SK-N-SH treated with all-trans-retinoic acid at 6 μM for 48 hours (cell line): ENCODE data around the gene C3orf49.

Source experiments
- ARNTL ChIP-seq: fragments of 450-650 bp; formaldehyde crosslinking; IDR thresholded peaks from 2 replicates; pipeline ENCODE4 v1.5.0; 2020; ENCODE audit warnings: low read depth, mild to moderate bottlenecking, moderate library complexity, borderline replicate concordance
- BACH2 ChIP-seq: fragments of 250-450 bp; sonication (Bioruptor Pico); IDR thresholded peaks from 2 replicates; pipeline ENCODE4 v1.9.0; 2021; ENCODE audit warnings: mild to moderate bottlenecking, borderline replicate concordance
- ESRRG ChIP-seq: fragments of 250-450 bp; sonication (Bioruptor Pico); IDR thresholded peaks from 2 replicates; pipeline ENCODE4 v1.6.1; 2021; ENCODE audit warnings: mild to moderate bottlenecking
- OSR1 ChIP-seq: fragments of 250-450 bp; sonication (Bioruptor Pico); IDR thresholded peaks from 2 replicates; pipeline ENCODE4 v1.8.0; 2022; ENCODE audit warnings: moderate library complexity, mild to moderate bottlenecking, inconsistent platforms
- RARB ChIP-seq: fragments of 250-450 bp; sonication (Bioruptor Pico); IDR thresholded peaks from 2 replicates; pipeline ENCODE4 v1.8.0; 2021; ENCODE audit warnings: mild to moderate bottlenecking, moderate library complexity
- TCF4 ChIP-seq: fragments of 250-450 bp; sonication (Bioruptor Pico); IDR thresholded peaks from 2 replicates; pipeline ENCODE4 v1.8.0; 2021; ENCODE audit warnings: mild to moderate bottlenecking, moderate library complexity, borderline replicate concordance
- TOX ChIP-seq: fragments of 250-450 bp; sonication (Bioruptor Pico); IDR thresholded peaks from 2 replicates; pipeline ENCODE4 v1.8.0; 2021; ENCODE audit warnings: mild to moderate bottlenecking, moderate library complexity, borderline replicate concordance
- ZFP3 ChIP-seq: fragments of 250-450 bp; sonication (Bioruptor Pico); IDR thresholded peaks from 2 replicates; pipeline ENCODE4 v1.5.0; 2020; ENCODE audit warnings: mild to moderate bottlenecking, moderate library complexity
- ZNF565 ChIP-seq: fragments of 450-650 bp; formaldehyde crosslinking; conservative IDR thresholded peaks from 2 replicates; pipeline ENCODE4 v1.5.0; 2020; ENCODE audit warnings: low read depth, mild to moderate bottlenecking, moderate library complexity
- ZNF70 ChIP-seq: fragments of 450-650 bp; formaldehyde crosslinking; IDR thresholded peaks from 2 replicates; pipeline ENCODE4 v1.5.0; 2020; ENCODE audit warnings: mild to moderate bottlenecking, moderate library complexity
- TF ChIP-seq, protein P1 (sequence below): fragments of 250-450 bp; sonication (Bioruptor Pico); IDR thresholded peaks from 2 replicates; pipeline ENCODE4 v1.5.1; 2020; ENCODE audit warnings: low read depth, mild to moderate bottlenecking, moderate library complexity
- TF ChIP-seq, protein P2 (sequence below): fragments of 250-450 bp; sonication (Bioruptor Pico); IDR thresholded peaks from 2 replicates; pipeline ENCODE4 v1.5.1; 2021; ENCODE audit warnings: mild to moderate bottlenecking, moderate library complexity
- TF ChIP-seq, protein P3 (sequence below): fragments of 250-450 bp; sonication (Bioruptor Pico); IDR thresholded peaks from 2 replicates; pipeline ENCODE4 v1.8.0; 2020; ENCODE audit warnings: mild to moderate bottlenecking, moderate library complexity, borderline replicate concordance
- TF ChIP-seq, protein P4 (sequence below): fragments of 250-450 bp; sonication (Bioruptor Pico); IDR thresholded peaks from 2 replicates; pipeline ENCODE4 v1.5.0; 2020; ENCODE audit warnings: mild to moderate bottlenecking, moderate library complexity

DNA sequence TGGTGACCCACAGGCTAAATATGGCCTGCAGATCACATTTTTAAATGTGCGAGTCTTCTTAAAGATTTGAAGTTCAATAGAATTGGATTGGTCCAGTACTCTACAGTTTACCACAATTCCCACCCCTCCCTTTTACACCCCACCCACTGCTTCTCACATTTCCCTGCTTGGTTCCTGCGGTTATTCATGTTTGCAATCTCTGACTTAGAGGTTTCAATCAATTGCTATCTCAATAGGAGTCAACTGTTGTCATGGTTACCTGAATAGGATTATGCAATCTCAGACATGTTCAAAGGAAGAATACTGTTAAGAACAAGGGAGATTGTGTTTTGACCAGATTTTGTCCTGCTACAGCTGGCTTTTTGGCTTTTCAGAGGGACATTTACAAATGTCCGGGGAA lies 4.9 kb upstream of the C3orf49 start:
- TF ChIP-seq, protein P1, sequence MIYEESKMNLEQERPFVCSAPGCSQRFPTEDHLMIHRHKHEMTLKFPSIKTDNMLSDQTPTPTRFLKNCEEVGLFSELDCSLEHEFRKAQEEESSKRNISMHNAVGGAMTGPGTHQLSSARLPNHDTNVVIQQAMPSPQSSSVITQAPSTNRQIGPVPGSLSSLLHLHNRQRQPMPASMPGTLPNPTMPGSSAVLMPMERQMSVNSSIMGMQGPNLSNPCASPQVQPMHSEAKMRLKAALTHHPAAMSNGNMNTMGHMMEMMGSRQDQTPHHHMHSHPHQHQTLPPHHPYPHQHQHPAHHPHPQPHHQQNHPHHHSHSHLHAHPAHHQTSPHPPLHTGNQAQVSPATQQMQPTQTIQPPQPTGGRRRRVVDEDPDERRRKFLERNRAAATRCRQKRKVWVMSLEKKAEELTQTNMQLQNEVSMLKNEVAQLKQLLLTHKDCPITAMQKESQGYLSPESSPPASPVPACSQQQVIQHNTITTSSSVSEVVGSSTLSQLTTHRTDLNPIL, result no peak
- TF ChIP-seq, protein P2, sequence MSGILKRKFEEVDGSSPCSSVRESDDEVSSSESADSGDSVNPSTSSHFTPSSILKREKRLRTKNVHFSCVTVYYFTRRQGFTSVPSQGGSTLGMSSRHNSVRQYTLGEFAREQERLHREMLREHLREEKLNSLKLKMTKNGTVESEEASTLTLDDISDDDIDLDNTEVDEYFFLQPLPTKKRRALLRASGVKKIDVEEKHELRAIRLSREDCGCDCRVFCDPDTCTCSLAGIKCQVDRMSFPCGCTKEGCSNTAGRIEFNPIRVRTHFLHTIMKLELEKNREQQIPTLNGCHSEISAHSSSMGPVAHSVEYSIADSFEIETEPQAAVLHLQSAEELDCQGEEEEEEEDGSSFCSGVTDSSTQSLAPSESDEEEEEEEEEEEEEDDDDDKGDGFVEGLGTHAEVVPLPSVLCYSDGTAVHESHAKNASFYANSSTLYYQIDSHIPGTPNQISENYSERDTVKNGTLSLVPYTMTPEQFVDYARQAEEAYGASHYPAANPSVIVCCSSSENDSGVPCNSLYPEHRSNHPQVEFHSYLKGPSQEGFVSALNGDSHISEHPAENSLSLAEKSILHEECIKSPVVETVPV, result no peak
- TF ChIP-seq TOX (CRISPR knock-in tag), result no peak
- TF ChIP-seq RARB, result no peak
- TF ChIP-seq ARNTL, result no peak
- TF ChIP-seq, protein P3, sequence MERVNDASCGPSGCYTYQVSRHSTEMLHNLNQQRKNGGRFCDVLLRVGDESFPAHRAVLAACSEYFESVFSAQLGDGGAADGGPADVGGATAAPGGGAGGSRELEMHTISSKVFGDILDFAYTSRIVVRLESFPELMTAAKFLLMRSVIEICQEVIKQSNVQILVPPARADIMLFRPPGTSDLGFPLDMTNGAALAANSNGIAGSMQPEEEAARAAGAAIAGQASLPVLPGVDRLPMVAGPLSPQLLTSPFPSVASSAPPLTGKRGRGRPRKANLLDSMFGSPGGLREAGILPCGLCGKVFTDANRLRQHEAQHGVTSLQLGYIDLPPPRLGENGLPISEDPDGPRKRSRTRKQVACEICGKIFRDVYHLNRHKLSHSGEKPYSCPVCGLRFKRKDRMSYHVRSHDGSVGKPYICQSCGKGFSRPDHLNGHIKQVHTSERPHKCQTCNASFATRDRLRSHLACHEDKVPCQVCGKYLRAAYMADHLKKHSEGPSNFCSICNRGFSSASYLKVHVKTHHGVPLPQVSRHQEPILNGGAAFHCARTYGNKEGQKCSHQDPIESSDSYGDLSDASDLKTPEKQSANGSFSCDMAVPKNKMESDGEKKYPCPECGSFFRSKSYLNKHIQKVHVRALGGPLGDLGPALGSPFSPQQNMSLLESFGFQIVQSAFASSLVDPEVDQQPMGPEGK (CRISPR knock-in tag), result no peak
- TF ChIP-seq OSR1, result no peak
- no peak for TF ChIP-seq ZFP3 (CRISPR knock-in tag)
- TF ChIP-seq ESRRG (CRISPR knock-in tag), result no peak
- TF ChIP-seq, protein P4, sequence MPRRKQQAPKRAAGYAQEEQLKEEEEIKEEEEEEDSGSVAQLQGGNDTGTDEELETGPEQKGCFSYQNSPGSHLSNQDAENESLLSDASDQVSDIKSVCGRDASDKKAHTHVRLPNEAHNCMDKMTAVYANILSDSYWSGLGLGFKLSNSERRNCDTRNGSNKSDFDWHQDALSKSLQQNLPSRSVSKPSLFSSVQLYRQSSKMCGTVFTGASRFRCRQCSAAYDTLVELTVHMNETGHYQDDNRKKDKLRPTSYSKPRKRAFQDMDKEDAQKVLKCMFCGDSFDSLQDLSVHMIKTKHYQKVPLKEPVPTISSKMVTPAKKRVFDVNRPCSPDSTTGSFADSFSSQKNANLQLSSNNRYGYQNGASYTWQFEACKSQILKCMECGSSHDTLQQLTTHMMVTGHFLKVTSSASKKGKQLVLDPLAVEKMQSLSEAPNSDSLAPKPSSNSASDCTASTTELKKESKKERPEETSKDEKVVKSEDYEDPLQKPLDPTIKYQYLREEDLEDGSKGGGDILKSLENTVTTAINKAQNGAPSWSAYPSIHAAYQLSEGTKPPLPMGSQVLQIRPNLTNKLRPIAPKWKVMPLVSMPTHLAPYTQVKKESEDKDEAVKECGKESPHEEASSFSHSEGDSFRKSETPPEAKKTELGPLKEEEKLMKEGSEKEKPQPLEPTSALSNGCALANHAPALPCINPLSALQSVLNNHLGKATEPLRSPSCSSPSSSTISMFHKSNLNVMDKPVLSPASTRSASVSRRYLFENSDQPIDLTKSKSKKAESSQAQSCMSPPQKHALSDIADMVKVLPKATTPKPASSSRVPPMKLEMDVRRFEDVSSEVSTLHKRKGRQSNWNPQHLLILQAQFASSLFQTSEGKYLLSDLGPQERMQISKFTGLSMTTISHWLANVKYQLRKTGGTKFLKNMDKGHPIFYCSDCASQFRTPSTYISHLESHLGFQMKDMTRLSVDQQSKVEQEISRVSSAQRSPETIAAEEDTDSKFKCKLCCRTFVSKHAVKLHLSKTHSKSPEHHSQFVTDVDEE, result no peak
- no peak for TF ChIP-seq ZNF70
- no peak for TF ChIP-seq BACH2 (CRISPR knock-in tag)
- no peak for TF ChIP-seq TCF4 (CRISPR knock-in tag)
- no peak for TF ChIP-seq ZNF565
